ENCODE data around the gene PIK3C2G.

The PIK3C2G gene

GRCh38 chr12:18552829-18553228, 291.5 kb downstream of the PIK3C2G start:
- no peak for DNase-seq (ENCODE audit: low read depth in 3 of 3)

- DNase-seq (ENCODE audit: low read depth in 3 of 3) = no peak
Observed at GRCh38 chr12:18556161-18556560, 294.8 kb downstream of the PIK3C2G start.

GRCh38 chr12:18559242-18559641, 297.9 kb downstream of the PIK3C2G start:
- no peak for DNase-seq (ENCODE audit: low read depth in 3 of 3)

GRCh38 chr12:18562531-18562930, 301.2 kb downstream of the PIK3C2G start:
- no peak for DNase-seq (ENCODE audit: low read depth in 3 of 3)

GRCh38 chr12:18564306-18564705, 303.0 kb downstream of the PIK3C2G start:
- no peak for DNase-seq (ENCODE audit: low read depth in 3 of 3)

GRCh38 chr12:18567787-18568186, 306.5 kb downstream of the PIK3C2G start:
- no peak for DNase-seq (ENCODE audit: low read depth in 3 of 3)

GRCh38 chr12:18570543-18570942, 309.2 kb downstream of the PIK3C2G start:
- no peak for DNase-seq (ENCODE audit: low read depth in 3 of 3)

GRCh38 chr12:18576104-18576626, 314.8 kb downstream of the PIK3C2G start:
- DNase-seq (ENCODE audit: low read depth in 3 of 3) = no peak

- no peak for DNase-seq (ENCODE audit: low read depth in 3 of 3)
Observed at GRCh38 chr12:18576648-18577047, 315.3 kb downstream of the PIK3C2G start.

- DNase-seq (ENCODE audit: low read depth in 3 of 3) = no peak
Observed at GRCh38 chr12:18578191-18578590, 316.9 kb downstream of the PIK3C2G start.

GRCh38 chr12:18580291-18580690, 319.0 kb downstream of the PIK3C2G start:
- DNase-seq (ENCODE audit: low read depth in 3 of 3) = no peak

GRCh38 chr12:18580706-18581105, 319.4 kb downstream of the PIK3C2G start:
- DNase-seq (ENCODE audit: low read depth in 3 of 3) = no peak

GRCh38 chr12:18581232-18581962, 320.1 kb downstream of the PIK3C2G start:
- DNase-seq (ENCODE audit: low read depth in 3 of 3) = no peak

GRCh38 chr12:18583655-18584054, 322.3 kb downstream of the PIK3C2G start:
- DNase-seq (ENCODE audit: low read depth in 3 of 3) = no peak

GRCh38 chr12:18586581-18586980, 325.3 kb downstream of the PIK3C2G start:
- no peak for DNase-seq (ENCODE audit: low read depth in 3 of 3)

- DNase-seq (ENCODE audit: low read depth in 3 of 3) = no peak
Observed at GRCh38 chr12:18589316-18589715, 328.0 kb downstream of the PIK3C2G start.

- DNase-seq (ENCODE audit: low read depth in 3 of 3) = no peak
Observed at GRCh38 chr12:18591473-18591872, 330.2 kb downstream of the PIK3C2G start.

- DNase-seq (ENCODE audit: low read depth in 3 of 3) = no peak
Observed at GRCh38 chr12:18595412-18595811, 334.1 kb downstream of the PIK3C2G start.

GRCh38 chr12:18601962-18602361, 340.6 kb downstream of the PIK3C2G start:
- DNase-seq (ENCODE audit: low read depth in 3 of 3) = no peak

GRCh38 chr12:18612971-18613370, 351.7 kb downstream of the PIK3C2G start:
- no peak for DNase-seq (ENCODE audit: low read depth in 3 of 3)

GRCh38 chr12:18620986-18621385, 359.7 kb downstream of the PIK3C2G start:
- no peak for DNase-seq (ENCODE audit: low read depth in 3 of 3)

GRCh38 chr12:18629445-18629844, 368.1 kb downstream of the PIK3C2G start:
- no peak for DNase-seq (ENCODE audit: low read depth in 3 of 3)

GRCh38 chr12:18629916-18630315, 368.6 kb downstream of the PIK3C2G start:
- DNase-seq (ENCODE audit: low read depth in 3 of 3) = no peak

GRCh38 chr12:18631339-18631738, 370.0 kb downstream of the PIK3C2G start:
- DNase-seq (ENCODE audit: low read depth in 3 of 3) = no peak
